Duodenal mucosa (tissue), 2 donors: ENCODE data around the gene ZDHHC9.
A peak's percentile ranks its signal among the peaks of the same experiment; 100 is the strongest.

Source experiments
- H3K27ac ChIP-seq: one replicate; pipeline ENCODE4 v1.7.0; 2013; ENCODE audit warnings: low read depth, low read length
- H3K27me3 ChIP-seq, 2 donors: one replicate each; pipeline ENCODE4 v1.7.0; 2013; ENCODE audit warnings: low read length in 2 of 2, control low read depth in 1 of 2; ENCODE audit not compliant: insufficient read depth in 2 of 2, control insufficient read depth in 1 of 2
- H3K36me3 ChIP-seq, 2 donors: one replicate each; pipeline ENCODE4 v1.7.0; 2013; ENCODE audit warnings: low read length in 2 of 2, control low read depth in 1 of 2; ENCODE audit not compliant: insufficient read depth in 2 of 2, control insufficient read depth in 1 of 2
- H3K4me1 ChIP-seq, 2 donors: one replicate each; pipeline ENCODE4 v1.7.0; 2013; ENCODE audit warnings: low read length in 2 of 2, control low read depth in 1 of 2; ENCODE audit not compliant: insufficient read depth in 2 of 2, control insufficient read depth in 1 of 2
- H3K4me3 ChIP-seq, 2 donors: one replicate each; pipeline ENCODE4 v1.7.0; 2013; ENCODE audit warnings: low read length in 2 of 2, low read depth in 1 of 2
- H3K9ac ChIP-seq, 2 donors: one replicate each; pipeline ENCODE4 v1.7.0; 2013; ENCODE audit warnings: low read length in 2 of 2, low read depth in 1 of 2
- H3K9me3 ChIP-seq, 2 donors: one replicate each; pipeline ENCODE4 v1.7.0; 2013; ENCODE audit warnings: low read length in 2 of 2, control low read depth in 1 of 2; ENCODE audit not compliant: control insufficient read depth in 1 of 2

The ZDHHC9 gene

GRCh38 chrX:129843209-129843458 is 552 bp downstream of the ZDHHC9 start:
- H3K9ac ChIP-seq: peak overlapping the region; percentile 51 to 59
- H3K27ac ChIP-seq: peak overlapping the region; percentile 62
- no peaks in the 10 kb centered on the region for H3K9me3 ChIP-seq
- no peaks in the 10 kb centered on the region for H3K27me3 ChIP-seq
- peak overlapping the region; percentile 83 to 88 for H3K4me3 ChIP-seq
- peaks cover 13 to 19% of the 10 kb centered on the region in 2 donors for H3K4me1 ChIP-seq
- H3K36me3 ChIP-seq: peaks cover 0 to 12% of the 10 kb centered on the region in 2 donors

- H3K9ac ChIP-seq: peak overlapping the region; percentile 51 to 59
- H3K9me3 ChIP-seq: no peaks in the 10 kb centered on the region
- peaks cover 13 to 19% of the 10 kb centered on the region in 2 donors for H3K4me1 ChIP-seq
- H3K4me3 ChIP-seq: peak overlapping the region; percentile 83 to 88
- H3K36me3 ChIP-seq: peaks cover 0 to 13% of the 10 kb centered on the region in 2 donors
- H3K27me3 ChIP-seq: no peaks in the 10 kb centered on the region
- H3K27ac ChIP-seq: peak overlapping the region; percentile 44
Observed at GRCh38 chrX:129842510-129843208, 1.0 kb downstream of the ZDHHC9 start.

GRCh38 chrX:129840344-129840743 is 3.3 kb downstream of the ZDHHC9 start:
- Histone ChIP-seq H3K27ac (no peak overlapping the region), H3K9ac (no peak overlapping the region)

GRCh38 chrX:129836827-129837226 is 6.9 kb downstream of the ZDHHC9 start:
- peaks cover 0 to 24% of the 10 kb centered on the region in 2 donors for H3K36me3 ChIP-seq
- no peak overlapping the region for H3K4me3 ChIP-seq
- H3K4me1 ChIP-seq: peaks cover 12 to 13% of the 10 kb centered on the region in 2 donors
- no peak overlapping the region for H3K9ac ChIP-seq
- no peaks in the 10 kb centered on the region for H3K27me3 ChIP-seq
- H3K9me3 ChIP-seq: no peaks in the 10 kb centered on the region
- H3K27ac ChIP-seq: no peak overlapping the region

More at GRCh38 chrX:129840344-129840743, 3.3 kb downstream of the ZDHHC9 start:
- H3K4me3 ChIP-seq: peak overlapping the region; percentile 28 to 48
- H3K4me1 ChIP-seq: peaks cover 13 to 19% of the 10 kb centered on the region in 2 donors
- no peaks in the 10 kb centered on the region for H3K9me3 ChIP-seq
- peaks cover 0 to 17% of the 10 kb centered on the region in 2 donors for H3K36me3 ChIP-seq
- H3K27me3 ChIP-seq: no peaks in the 10 kb centered on the region

GRCh38 chrX:129833153-129833990 is 10.3 kb downstream of the ZDHHC9 start:
- Histone ChIP-seq H3K9me3 (no peaks in the 10 kb centered on the region), H3K4me1 (peaks cover 0 to 5% of the 10 kb centered on the region in 2 donors), H3K9ac (no peak overlapping the region), H3K4me3 (no peak overlapping the region), H3K36me3 (peaks cover 0 to 12% of the 10 kb centered on the region in 2 donors), H3K27me3 (no peaks in the 10 kb centered on the region), H3K27ac (no peak overlapping the region)

GRCh38 chrX:129831091-129831885 is 12.4 kb downstream of the ZDHHC9 start:
- no peak overlapping the region for H3K4me3 ChIP-seq
- no peak overlapping the region for H3K27ac ChIP-seq

GRCh38 chrX:129830494-129830893 is 13.2 kb downstream of the ZDHHC9 start:
- Histone ChIP-seq H3K4me3 (no peak overlapping the region), H3K9ac (no peak overlapping the region), H3K9me3 (no peaks in the 10 kb centered on the region), H3K27me3 (no peaks in the 10 kb centered on the region), H3K27ac (no peak overlapping the region), H3K4me1 (peaks cover 5 to 8% of the 10 kb centered on the region in 2 donors), H3K36me3 (peaks cover 0 to 14% of the 10 kb centered on the region in 2 donors)

More at GRCh38 chrX:129831091-129831885, 12.4 kb downstream of the ZDHHC9 start:
- Histone ChIP-seq H3K4me1 (peaks cover 2 to 5% of the 10 kb centered on the region in 2 donors), H3K36me3 (peaks cover 0 to 13% of the 10 kb centered on the region in 2 donors), H3K27me3 (no peaks in the 10 kb centered on the region), H3K9ac (no peak overlapping the region), H3K9me3 (no peaks in the 10 kb centered on the region)

- Histone ChIP-seq H3K4me1 (peaks cover 5 to 8% of the 10 kb centered on the region in 2 donors), H3K36me3 (peaks cover 0 to 8% of the 10 kb centered on the region in 2 donors), H3K27me3 (no peaks in the 10 kb centered on the region), H3K27ac (no peak overlapping the region), H3K9me3 (no peaks in the 10 kb centered on the region), H3K4me3 (no peak overlapping the region), H3K9ac (no peak overlapping the region)
Observed at GRCh38 chrX:129825746-129826505, 17.8 kb downstream of the ZDHHC9 start.

GRCh38 chrX:129824620-129825019 is 19.1 kb downstream of the ZDHHC9 start:
- Histone ChIP-seq H3K4me1 (peaks cover 0 to 8% of the 10 kb centered on the region in 2 donors), H3K27me3 (no peaks in the 10 kb centered on the region), H3K4me3 (no peak overlapping the region), H3K9me3 (no peaks in the 10 kb centered on the region), H3K27ac (no peak overlapping the region), H3K36me3 (peaks cover 0 to 8% of the 10 kb centered on the region in 2 donors), H3K9ac (no peak overlapping the region)
